ENCODE results near the gene EDEM2. TPM values are rescaled to one million over a fixed set of nuclear protein-coding genes. Genes with fewer than 3 reads are reported as not detected.
"Not testable (repeated sequence)": the region's sequence is repeated elsewhere in the genome, so short reads cannot be mapped to it uniquely, and the experiment has no call there.

Gene EDEM2
- polyA plus RNA-seq, 1 donor (not counting 4 experiments of a cell fraction or from before 2014, with no cell fraction given), result 15.4 TPM

GRCh38 chr20:35190556-35190955, 43.4 kb upstream of the EDEM2 start:
- H3K4me1 ChIP-seq (ENCODE audit: control insufficient read depth, extremely low read depth, insufficient read depth, low read length), result no peaks in the 10 kb centered on the region
- DNase-seq (ENCODE audit: low read depth, low spot score) (no peak), FAIRE-seq (no peak)
- no peak overlapping the region for H3K4me2 ChIP-seq (ENCODE audit: control insufficient read depth, extremely low read depth, insufficient read depth, low read depth, low read length)
- H3K27me3 ChIP-seq (ENCODE audit: control insufficient read depth, extremely low read depth, insufficient read depth, low read length), result no peaks in the 10 kb centered on the region
- H3K36me3 ChIP-seq (ENCODE audit: control insufficient read depth in 2 of 2, extremely low read depth in 1 of 2, insufficient read depth in 2 of 2, low read length in 2 of 2), result no peaks in the 10 kb centered on the region
- no peaks in the 10 kb centered on the region for H3K9me1 ChIP-seq (ENCODE audit: control insufficient read depth, extremely low read depth, insufficient read depth, low read length)
- H2AFZ ChIP-seq (ENCODE audit: control insufficient read depth, low read length), result no peak overlapping the region
- no peak overlapping the region for H3K9ac ChIP-seq (ENCODE audit: control insufficient read depth, extremely low read depth, insufficient read depth, low read length)
- no peaks in the 10 kb centered on the region for H4K20me1 ChIP-seq (ENCODE audit: control insufficient read depth, extremely low read depth, insufficient read depth, low read length)
- no peak overlapping the region for H3K27ac ChIP-seq (ENCODE audit: control insufficient read depth, insufficient read depth, low read length)
- H3K4me3 ChIP-seq (ENCODE audit: control insufficient read depth in 2 of 3, extremely low read depth in 1 of 3, insufficient read depth in 2 of 3, low read depth in 1 of 3, low read length in 3 of 3), result no peak overlapping the region
- no peaks in the 10 kb centered on the region for H3K9me3 ChIP-seq (ENCODE audit: control insufficient read depth, low read depth, low read length)
- no peak for TF ChIP-seq EZH2 (IDR thresholded peaks at IDR 0.05; ENCODE audit: low read length)
- dilution Hi-C loops (cut with MboI; ENCODE audit: extremely low pct_ligation_motif_present, low sequenced_read_pairs), result loop anchor here (5.0 kb wide), 1 partner anchor 72 kb away; no protein-coding TSS in a partner anchor
- no peaks in the 10 kb centered on the region for H3K79me2 ChIP-seq (ENCODE audit: control insufficient read depth, insufficient read depth, low read length)

GRCh38 chr20:35189223-35189622, 42.1 kb upstream of the EDEM2 start:
- H3K79me2 ChIP-seq (ENCODE audit: control insufficient read depth, insufficient read depth, low read length); H3K9me1 ChIP-seq (ENCODE audit: control insufficient read depth, extremely low read depth, insufficient read depth, low read length); H3K9ac ChIP-seq (ENCODE audit: control insufficient read depth, extremely low read depth, insufficient read depth, low read length); H2AFZ ChIP-seq (ENCODE audit: control insufficient read depth, low read length); H3K4me1 ChIP-seq (ENCODE audit: control insufficient read depth, extremely low read depth, insufficient read depth, low read length); H3K4me3 ChIP-seq (ENCODE audit: control insufficient read depth in 2 of 3, extremely low read depth in 1 of 3, insufficient read depth in 2 of 3, low read depth in 1 of 3, low read length in 3 of 3); FAIRE-seq; H3K27ac ChIP-seq (ENCODE audit: control insufficient read depth, insufficient read depth, low read length); DNase-seq (ENCODE audit: low read depth, low spot score); H3K27me3 ChIP-seq (ENCODE audit: control insufficient read depth, extremely low read depth, insufficient read depth, low read length); H3K36me3 ChIP-seq (ENCODE audit: control insufficient read depth in 2 of 2, extremely low read depth in 1 of 2, insufficient read depth in 2 of 2, low read length in 2 of 2); H4K20me1 ChIP-seq (ENCODE audit: control insufficient read depth, extremely low read depth, insufficient read depth, low read length); H3K9me3 ChIP-seq (ENCODE audit: control insufficient read depth, low read depth, low read length); H3K4me2 ChIP-seq (ENCODE audit: control insufficient read depth, extremely low read depth, insufficient read depth, low read depth, low read length); dilution Hi-C loops (cut with MboI; ENCODE audit: extremely low pct_ligation_motif_present, low sequenced_read_pairs): not testable (repeated sequence)

GRCh38 chr20:35187584-35188190, 40.6 kb upstream of the EDEM2 start:
- Histone ChIP-seq H3K4me1 (ENCODE audit: control insufficient read depth, extremely low read depth, insufficient read depth, low read length) (no peaks in the 10 kb centered on the region), H3K4me2 (ENCODE audit: control insufficient read depth, extremely low read depth, insufficient read depth, low read depth, low read length) (no peak overlapping the region), H4K20me1 (ENCODE audit: control insufficient read depth, extremely low read depth, insufficient read depth, low read length) (no peaks in the 10 kb centered on the region), H3K36me3 (ENCODE audit: control insufficient read depth in 2 of 2, extremely low read depth in 1 of 2, insufficient read depth in 2 of 2, low read length in 2 of 2) (no peaks in the 10 kb centered on the region), H3K79me2 (ENCODE audit: control insufficient read depth, insufficient read depth, low read length) (no peaks in the 10 kb centered on the region), H3K9me3 (ENCODE audit: control insufficient read depth, low read depth, low read length) (no peaks in the 10 kb centered on the region), H3K27me3 (ENCODE audit: control insufficient read depth, extremely low read depth, insufficient read depth, low read length) (no peaks in the 10 kb centered on the region), H3K4me3 (ENCODE audit: control insufficient read depth in 2 of 3, extremely low read depth in 1 of 3, insufficient read depth in 2 of 3, low read depth in 1 of 3, low read length in 3 of 3) (no peak overlapping the region), H3K9ac (ENCODE audit: control insufficient read depth, extremely low read depth, insufficient read depth, low read length) (no peak overlapping the region), H3K27ac (ENCODE audit: control insufficient read depth, insufficient read depth, low read length) (no peak overlapping the region), H2AFZ (ENCODE audit: control insufficient read depth, low read length) (no peak overlapping the region), H3K9me1 (ENCODE audit: control insufficient read depth, extremely low read depth, insufficient read depth, low read length) (no peaks in the 10 kb centered on the region)
- FAIRE-seq, result no peak
- dilution Hi-C loops (cut with MboI; ENCODE audit: extremely low pct_ligation_motif_present, low sequenced_read_pairs), result no loop called here
- TF ChIP-seq EZH2 (IDR thresholded peaks at IDR 0.05; ENCODE audit: low read length) (no peak), CTCF (optimal IDR thresholded peaks at IDR 0.05 in 1 of 3, IDR thresholded peaks at IDR 0.05 in 1 of 3, conservative IDR thresholded peaks at IDR 0.05 in 1 of 3; ENCODE audit: extremely low read depth in 1 of 3, insufficient read depth in 2 of 3, low read length in 3 of 3) (no peak)
- no peak for DNase-seq (ENCODE audit: low read depth, low spot score)

- H2AFZ ChIP-seq (ENCODE audit: control insufficient read depth, low read length); H3K9me3 ChIP-seq (ENCODE audit: control insufficient read depth, low read depth, low read length); dilution Hi-C loops (cut with MboI; ENCODE audit: extremely low pct_ligation_motif_present, low sequenced_read_pairs); H3K9ac ChIP-seq (ENCODE audit: control insufficient read depth, extremely low read depth, insufficient read depth, low read length); DNase-seq (ENCODE audit: low read depth, low spot score); H3K27ac ChIP-seq (ENCODE audit: control insufficient read depth, insufficient read depth, low read length); H3K27me3 ChIP-seq (ENCODE audit: control insufficient read depth, extremely low read depth, insufficient read depth, low read length); H3K79me2 ChIP-seq (ENCODE audit: control insufficient read depth, insufficient read depth, low read length); FAIRE-seq; H4K20me1 ChIP-seq (ENCODE audit: control insufficient read depth, extremely low read depth, insufficient read depth, low read length); H3K4me3 ChIP-seq (ENCODE audit: control insufficient read depth in 2 of 3, extremely low read depth in 1 of 3, insufficient read depth in 2 of 3, low read depth in 1 of 3, low read length in 3 of 3); H3K9me1 ChIP-seq (ENCODE audit: control insufficient read depth, extremely low read depth, insufficient read depth, low read length); H3K36me3 ChIP-seq (ENCODE audit: control insufficient read depth in 2 of 2, extremely low read depth in 1 of 2, insufficient read depth in 2 of 2, low read length in 2 of 2); H3K4me2 ChIP-seq (ENCODE audit: control insufficient read depth, extremely low read depth, insufficient read depth, low read depth, low read length); H3K4me1 ChIP-seq (ENCODE audit: control insufficient read depth, extremely low read depth, insufficient read depth, low read length): not testable (repeated sequence)
These were observed 39.7 kb upstream of the EDEM2 start for GRCh38 chr20:35186691-35187289.

Measured in keratinocyte (primary cell).